Esophagus muscularis mucosa (tissue), 4 donors: ENCODE data around the gene PXDN. TPM values are rescaled to one million over a fixed set of nuclear protein-coding genes. Genes with fewer than 3 reads are reported as not detected.

ENCODE experiments used
- DNase-seq: peaks from one replicate; pipeline ENCODE4 v3.0.0-alpha.2; 2017; ENCODE audit errors: extremely low spot score
- H3K27ac ChIP-seq, 4 donors: fragments of 200-600 bp; sonication (generic); replicated peaks in 1 of 4; 1 replicate in 3 of 4; 2 replicates in 1 of 4; pipeline ENCODE4 v1.5.1; 2016 to 2019; ENCODE audit warnings: mild to moderate bottlenecking in 1 of 4
- H3K27me3 ChIP-seq, 4 donors: fragments of 200-600 bp; sonication (generic); one replicate each; pipeline versions ENCODE4 v1.5.1 to v1.6.0; 2016 to 2019
- H3K36me3 ChIP-seq, 4 donors: fragments of 200-600 bp; sonication (generic); one replicate each; pipeline ENCODE4 v1.5.1; 2016 to 2019
- H3K4me1 ChIP-seq, 4 donors: fragments of 200-600 bp; sonication (generic); one replicate each; pipeline ENCODE4 v1.5.1; 2016 to 2019
- H3K4me3 ChIP-seq, 4 donors: fragments of 200-600 bp; sonication (generic); 1 replicate in 2 of 4; 2 replicates in 2 of 4; pipeline ENCODE4 v1.5.1; 2016 to 2019; ENCODE audit warnings: mild to moderate bottlenecking in 4 of 4, moderate library complexity in 1 of 4
- H3K9me3 ChIP-seq, 4 donors: fragments of 200-600 bp; sonication (generic); 1 replicate in 3 of 4; 2 replicates in 1 of 4; pipeline ENCODE4 v1.5.1; 2016 to 2019
- EP300 ChIP-seq: sonication (generic); formaldehyde crosslinking; IDR thresholded peaks from one replicate; pipeline ENCODE4 v1.6.1; 2017; ENCODE audit warnings: antibody characterized with exemption
- POLR2A ChIP-seq: fragments of 450-650 bp; IDR thresholded peaks from one replicate; pipeline ENCODE4 v1.6.1; 2017; ENCODE audit warnings: antibody characterized with exemption, moderate library complexity, mild to moderate bottlenecking, low read depth
- POLR2AphosphoS5 ChIP-seq, 2 donors: sonication (generic); formaldehyde crosslinking; IDR thresholded peaks; one replicate each; pipeline ENCODE4 v1.6.1; 2017; ENCODE audit warnings: antibody characterized with exemption in 2 of 2
- WGBS: methylation state at CpG from one replicate; pipeline ENCODE4 v1.1.5; 2018; 5-methylcytosine and 5-hydroxymethylcytosine counted together
- intact Hi-C: fragments of 100-400 bp; cut with DNase I; formaldehyde crosslinking; loops from one replicate; pipeline ENCODE4 v1.15.1; 2023
- total RNA-seq, 4 donors: library from RNA; depleted of rRNA; stranded (reverse); fragments of >200 nt; gene quantifications; one replicate each; pipeline versions ENCODE4 v1.1.0 to v1.2.1, GENCODE V29; 2016
- TF ChIP-seq, protein P1 (sequence below), 3 experiments: fragments of 200-600 bp in 2 of 3; fragments of 450-650 bp in 1 of 3; sonication (generic) in 2 of 3; IDR thresholded peaks; one replicate each; pipeline ENCODE4 v1.5.1; 2017 to 2019; ENCODE audit warnings: antibody characterized with exemption in 3 of 3, mild to moderate bottlenecking in 2 of 3, moderate library complexity in 1 of 3

The PXDN gene
- total RNA-seq, 4 donors from 2014 or later: 19.9 to 81.6 (median 50.1) TPM

GRCh38 chr2:1652034-1652790, 92.1 kb downstream of the PXDN start:
- DNase-seq: no peak
- Histone ChIP-seq H3K27ac (peak overlapping the region; percentile 71 to 82 (median 78)), H3K9me3 (no peaks in the 10 kb centered on the region), H3K36me3 (peaks cover 20 to 43% (median 34%) of the 10 kb centered on the region in 4 donors), H3K4me1 (peaks cover 32 to 47% (median 45%) of the 10 kb centered on the region in 4 donors), H3K4me3 (no peak overlapping the region), H3K27me3 (no peaks in the 10 kb centered on the region)
- TF ChIP-seq, protein P1, sequence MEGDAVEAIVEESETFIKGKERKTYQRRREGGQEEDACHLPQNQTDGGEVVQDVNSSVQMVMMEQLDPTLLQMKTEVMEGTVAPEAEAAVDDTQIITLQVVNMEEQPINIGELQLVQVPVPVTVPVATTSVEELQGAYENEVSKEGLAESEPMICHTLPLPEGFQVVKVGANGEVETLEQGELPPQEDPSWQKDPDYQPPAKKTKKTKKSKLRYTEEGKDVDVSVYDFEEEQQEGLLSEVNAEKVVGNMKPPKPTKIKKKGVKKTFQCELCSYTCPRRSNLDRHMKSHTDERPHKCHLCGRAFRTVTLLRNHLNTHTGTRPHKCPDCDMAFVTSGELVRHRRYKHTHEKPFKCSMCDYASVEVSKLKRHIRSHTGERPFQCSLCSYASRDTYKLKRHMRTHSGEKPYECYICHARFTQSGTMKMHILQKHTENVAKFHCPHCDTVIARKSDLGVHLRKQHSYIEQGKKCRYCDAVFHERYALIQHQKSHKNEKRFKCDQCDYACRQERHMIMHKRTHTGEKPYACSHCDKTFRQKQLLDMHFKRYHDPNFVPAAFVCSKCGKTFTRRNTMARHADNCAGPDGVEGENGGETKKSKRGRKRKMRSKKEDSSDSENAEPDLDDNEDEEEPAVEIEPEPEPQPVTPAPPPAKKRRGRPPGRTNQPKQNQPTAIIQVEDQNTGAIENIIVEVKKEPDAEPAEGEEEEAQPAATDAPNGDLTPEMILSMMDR (IDR thresholded peaks at IDR 0.05): no peak
- WGBS: 68% methylated on average over 9 of the region's 9 CpGs
- intact Hi-C loops: no loop called here

GRCh38 chr2:1651121-1652033, 92.9 kb downstream of the PXDN start:
- Histone ChIP-seq H3K27me3 (no peaks in the 10 kb centered on the region), H3K4me1 (peaks cover 34 to 47% (median 45%) of the 10 kb centered on the region in 4 donors), H3K4me3 (no peak overlapping the region), H3K9me3 (no peaks in the 10 kb centered on the region), H3K36me3 (peaks cover 20 to 51% (median 37%) of the 10 kb centered on the region in 4 donors), H3K27ac (peak overlapping the region; percentile 34 to 82 (median 74))
- intact Hi-C loops: no loop called here
- TF ChIP-seq, protein P1 (IDR thresholded peaks at IDR 0.05): no peak
- no peak for TF ChIP-seq POLR2AphosphoS5 (IDR thresholded peaks at IDR 0.05)
- no peak for TF ChIP-seq POLR2A
- no peak for TF ChIP-seq EP300
- 67% methylated on average over 16 of the region's 16 CpGs for WGBS
- DNase-seq: no peak

DNA sequence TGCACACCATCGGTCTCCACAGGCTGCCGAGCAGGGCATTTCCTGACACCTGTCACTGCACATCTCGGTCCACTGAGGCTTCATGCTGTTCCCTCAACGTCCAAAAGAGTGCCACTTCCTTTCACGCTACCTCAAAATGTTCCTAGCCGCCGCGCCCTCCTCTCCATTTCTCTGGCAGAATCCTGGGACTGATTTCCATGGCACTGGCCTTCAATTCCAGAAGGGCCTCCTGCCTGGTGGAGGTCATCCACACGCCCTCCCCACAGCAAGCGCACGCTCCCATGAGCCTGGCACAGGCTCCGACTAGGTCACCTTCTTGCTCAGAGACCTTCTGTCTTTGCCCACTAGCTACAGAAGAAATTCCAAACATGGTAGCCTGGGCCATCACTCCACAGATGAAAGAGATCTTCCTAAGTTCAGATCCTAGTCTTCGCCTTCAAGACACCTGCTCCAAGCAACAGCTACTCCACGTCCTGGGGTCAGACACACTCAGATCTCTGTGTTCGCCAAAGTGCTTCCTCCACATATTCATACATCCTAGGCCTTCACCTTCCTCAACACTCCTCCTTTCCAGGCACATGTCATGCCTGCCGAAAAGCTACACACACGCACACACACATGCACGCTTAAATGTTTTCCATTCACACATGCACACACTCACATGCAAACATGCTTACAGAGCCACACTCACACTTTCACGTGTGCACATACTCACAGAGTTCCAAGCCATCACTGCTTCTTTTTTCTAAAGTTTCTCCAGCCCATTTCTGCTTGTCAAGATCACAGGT, 94.0 kb downstream of the PXDN start:
- Histone ChIP-seq H3K27me3 (no peaks in the 10 kb centered on the region), H3K4me1 (peaks cover 38 to 51% (median 49%) of the 10 kb centered on the region in 4 donors), H3K9me3 (no peaks in the 10 kb centered on the region), H3K36me3 (peaks cover 20 to 53% (median 43%) of the 10 kb centered on the region in 4 donors), H3K27ac (peak overlapping the region; percentile 28 to 82 (median 56)), H3K4me3 (no peak overlapping the region)
- 85% methylated on average over 19 of the region's 19 CpGs for WGBS
- intact Hi-C loops: no loop called here
- no peak for DNase-seq
- TF ChIP-seq POLR2A (no peak), POLR2AphosphoS5 (IDR thresholded peaks at IDR 0.05) (no peak), EP300 (no peak)
- TF ChIP-seq, protein P1 (IDR thresholded peaks at IDR 0.05): no peak

- H3K4me1 ChIP-seq: peaks cover 34 to 46% (median 44%) of the 10 kb centered on the region in 4 donors
- H3K27ac ChIP-seq: no peak overlapping the region
- DNase-seq: no peak
- no peak overlapping the region for H3K4me3 ChIP-seq
- H3K27me3 ChIP-seq: no peaks in the 10 kb centered on the region
- H3K36me3 ChIP-seq: peaks cover 22 to 53% (median 45%) of the 10 kb centered on the region in 4 donors
- TF ChIP-seq EP300: no peak
- no peak for TF ChIP-seq POLR2AphosphoS5 (IDR thresholded peaks at IDR 0.05)
- no peak for TF ChIP-seq POLR2A
- TF ChIP-seq, protein P1 (IDR thresholded peaks at IDR 0.05): no peak
- intact Hi-C loops: no loop called here
- H3K9me3 ChIP-seq: no peaks in the 10 kb centered on the region
- 96% methylated on average over 56 of the region's 58 CpGs for WGBS
Measured at GRCh38 chr2:1649103-1650084, 94.9 kb downstream of the PXDN start.
